ENCODE data around the gene BEND5.

DNA sequence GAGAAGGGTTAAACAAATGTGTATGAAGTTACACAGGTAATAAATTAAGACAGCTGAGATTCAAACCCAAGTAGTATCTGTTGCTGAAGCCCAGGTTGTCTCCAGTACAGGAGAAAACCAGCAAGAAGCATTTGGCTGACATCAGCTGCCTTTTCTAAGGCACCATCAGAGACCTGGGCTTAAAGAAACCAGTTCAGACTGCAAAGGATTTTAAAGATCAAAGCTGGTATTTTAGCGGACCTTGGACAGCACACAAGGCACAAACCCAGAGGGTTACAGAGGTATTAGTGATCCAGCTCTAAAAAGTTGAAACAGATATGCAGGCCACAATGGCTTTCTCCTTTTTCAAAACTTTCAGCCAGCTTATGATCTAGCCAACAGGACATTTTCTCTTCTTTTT is 23.4 kb downstream of the BEND5 start:
- no peak for TF ChIP-seq ZNF274 (IDR thresholded peaks at IDR 0.05; ENCODE audit: low read depth, low read length)
- no peak for TF ChIP-seq YY1 (IDR thresholded peaks at IDR 0.05; ENCODE audit: insufficient read depth, insufficient read length)
- no peak for TF ChIP-seq SUZ12 (IDR thresholded peaks at IDR 0.05; ENCODE audit: extremely low read depth, insufficient read depth, insufficient read length)

Measured in NT2/D1 (cell line).